Airway epithelial cell (primary cell): ENCODE results near the gene LAMA4. TPM values are rescaled to one million over a fixed set of nuclear protein-coding genes. Genes with fewer than 3 reads are reported as not detected.

Experiments
- total RNA-seq: library from RNA; depleted of rRNA; stranded (reverse); fragments of >200 nt; gene quantifications from 2 replicates; pipeline ENCODE4 v1.2.3, GENCODE V29; 2015

LAMA4 gene, protein sequence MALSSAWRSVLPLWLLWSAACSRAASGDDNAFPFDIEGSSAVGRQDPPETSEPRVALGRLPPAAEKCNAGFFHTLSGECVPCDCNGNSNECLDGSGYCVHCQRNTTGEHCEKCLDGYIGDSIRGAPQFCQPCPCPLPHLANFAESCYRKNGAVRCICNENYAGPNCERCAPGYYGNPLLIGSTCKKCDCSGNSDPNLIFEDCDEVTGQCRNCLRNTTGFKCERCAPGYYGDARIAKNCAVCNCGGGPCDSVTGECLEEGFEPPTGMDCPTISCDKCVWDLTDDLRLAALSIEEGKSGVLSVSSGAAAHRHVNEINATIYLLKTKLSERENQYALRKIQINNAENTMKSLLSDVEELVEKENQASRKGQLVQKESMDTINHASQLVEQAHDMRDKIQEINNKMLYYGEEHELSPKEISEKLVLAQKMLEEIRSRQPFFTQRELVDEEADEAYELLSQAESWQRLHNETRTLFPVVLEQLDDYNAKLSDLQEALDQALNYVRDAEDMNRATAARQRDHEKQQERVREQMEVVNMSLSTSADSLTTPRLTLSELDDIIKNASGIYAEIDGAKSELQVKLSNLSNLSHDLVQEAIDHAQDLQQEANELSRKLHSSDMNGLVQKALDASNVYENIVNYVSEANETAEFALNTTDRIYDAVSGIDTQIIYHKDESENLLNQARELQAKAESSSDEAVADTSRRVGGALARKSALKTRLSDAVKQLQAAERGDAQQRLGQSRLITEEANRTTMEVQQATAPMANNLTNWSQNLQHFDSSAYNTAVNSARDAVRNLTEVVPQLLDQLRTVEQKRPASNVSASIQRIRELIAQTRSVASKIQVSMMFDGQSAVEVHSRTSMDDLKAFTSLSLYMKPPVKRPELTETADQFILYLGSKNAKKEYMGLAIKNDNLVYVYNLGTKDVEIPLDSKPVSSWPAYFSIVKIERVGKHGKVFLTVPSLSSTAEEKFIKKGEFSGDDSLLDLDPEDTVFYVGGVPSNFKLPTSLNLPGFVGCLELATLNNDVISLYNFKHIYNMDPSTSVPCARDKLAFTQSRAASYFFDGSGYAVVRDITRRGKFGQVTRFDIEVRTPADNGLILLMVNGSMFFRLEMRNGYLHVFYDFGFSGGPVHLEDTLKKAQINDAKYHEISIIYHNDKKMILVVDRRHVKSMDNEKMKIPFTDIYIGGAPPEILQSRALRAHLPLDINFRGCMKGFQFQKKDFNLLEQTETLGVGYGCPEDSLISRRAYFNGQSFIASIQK (N-terminal part only)
- total RNA-seq: 1.7 and 2.9 TPM in 2 replicates

DNA sequence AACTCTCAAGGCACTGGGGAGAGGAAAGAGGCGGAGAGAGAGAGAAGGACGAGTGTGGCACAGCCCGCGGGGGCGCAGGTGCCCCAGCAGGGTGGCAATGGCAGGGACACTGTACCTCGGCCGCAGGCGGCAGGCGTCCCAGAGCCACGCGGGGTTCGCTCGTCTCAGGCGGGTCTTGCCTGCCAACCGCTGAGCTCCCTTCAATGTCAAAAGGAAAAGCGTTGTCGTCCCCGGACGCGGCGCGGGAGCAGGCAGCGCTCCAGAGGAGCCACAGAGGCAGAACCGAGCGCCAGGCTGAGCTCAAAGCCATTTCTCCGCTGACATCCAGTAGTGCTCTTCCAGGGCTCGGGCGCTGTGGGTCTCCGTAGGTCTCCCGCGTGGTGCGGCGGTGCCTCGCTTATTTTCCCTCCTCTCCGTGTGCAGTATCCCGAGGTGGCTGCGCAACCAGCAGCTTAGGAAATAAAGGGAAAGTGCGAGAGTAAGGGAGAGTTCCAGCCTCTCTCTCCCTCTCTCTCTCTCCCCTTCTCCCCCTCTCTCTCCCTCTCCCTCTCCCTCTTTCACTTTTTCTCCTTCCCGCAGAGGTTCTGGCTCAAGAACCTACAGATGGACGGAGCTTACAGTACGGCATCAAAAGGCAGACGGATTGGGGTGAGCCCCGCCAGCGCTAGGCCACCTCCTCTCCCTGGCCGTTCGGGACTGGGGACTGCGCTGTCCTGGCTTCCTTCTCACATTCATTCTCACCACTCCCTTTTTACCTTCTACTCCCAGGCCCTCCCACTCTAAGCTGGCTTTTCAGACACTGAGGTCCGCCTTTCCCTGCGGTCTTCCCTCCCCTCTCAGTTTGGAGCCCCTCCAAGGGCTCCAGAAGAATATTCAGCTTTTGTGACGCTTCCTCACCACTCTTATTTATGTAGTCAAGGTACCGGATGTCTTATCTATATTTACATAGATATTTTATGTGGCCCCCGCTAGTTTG is at the start of gene LAMA4:
TSS of gene LAMA4 (minus strand) at position 727 of the 976 bp plus-strand sequence. CDS start at position 310, 417 bp downstream.

DNA sequence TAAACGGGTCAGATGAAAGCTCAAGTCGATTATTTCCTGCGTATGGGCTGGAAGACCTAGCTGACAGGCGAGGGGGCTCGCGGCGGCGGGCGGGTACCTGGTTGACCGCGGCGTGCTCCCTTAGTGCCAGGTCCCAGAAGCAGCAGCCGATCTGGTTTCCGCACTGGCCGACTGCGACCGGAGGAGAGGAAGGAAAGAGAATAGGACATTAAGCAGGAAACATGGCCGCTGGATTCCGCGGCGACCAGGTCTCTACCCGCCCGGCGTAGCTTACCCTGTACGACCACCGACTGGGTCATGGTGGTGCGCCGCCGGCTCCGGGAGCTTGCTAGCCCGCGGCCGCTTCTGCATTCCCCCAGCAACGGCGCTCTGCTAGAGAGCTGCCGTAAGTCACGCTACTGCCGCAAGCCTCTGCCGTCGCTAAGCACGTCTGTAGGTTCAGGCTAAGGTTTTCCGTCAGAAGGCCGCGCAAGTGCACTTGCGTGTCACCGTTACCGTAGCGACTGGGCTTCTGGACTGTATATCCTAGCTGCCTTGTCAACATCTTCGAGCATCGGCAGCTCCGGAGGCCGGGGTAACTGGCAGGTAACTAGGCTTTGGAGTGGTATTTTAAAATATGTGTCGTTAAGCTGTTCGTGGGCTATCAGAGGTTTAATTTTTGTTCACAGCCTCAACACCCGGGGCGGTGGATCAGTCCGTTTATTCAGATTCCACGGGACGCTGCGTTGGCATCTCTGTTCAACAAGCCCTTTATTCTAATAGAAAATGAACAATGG is 167.0 kb downstream of the LAMA4 start, which contains the start of the genes FAM229B and TUBE1:
TSS of gene FAM229B (plus strand) at position 456 of the 776 bp plus-strand sequence. CDS start 11,693 bp downstream, outside the sequence.
TSS of gene TUBE1 (minus strand) at position 347 of the 776 bp plus-strand sequence. CDS start at position 299, 48 bp downstream.

Other genes with a start within 250 kb of the LAMA4 start
- gene CCN6, start 200.5 kb downstream of the LAMA4 start, total RNA-seq: 0.14 and 0.88 TPM in 2 replicates
- 11.1 and 14.7 TPM in 2 replicates for gene TUBE1, start 167.1 kb downstream of the LAMA4 start, total RNA-seq
- gene FAM229B, start 167.0 kb downstream of the LAMA4 start, total RNA-seq: 4.1 and 17.0 TPM in 2 replicates
- not detected in 2 replicates for gene RFPL4B, start 92.8 kb upstream of the LAMA4 start, total RNA-seq